Activated CD8-positive, alpha-beta memory T cell treated with anti-CD3 and anti-CD28 coated beads for 24 hours (primary cell): ENCODE data around the gene NELFB.

Source experiments
- DNase-seq: peaks from one replicate; pipeline ENCODE4 v3.0.0-alpha.2; 2020

Gene NELFB

GRCh38 chr9:137286975-137287383, 31.9 kb downstream of the NELFB start:
- DNase-seq, result no peak

- no peak for DNase-seq
Observed at GRCh38 chr9:137293094-137293481, 38.0 kb downstream of the NELFB start.

- no peak for DNase-seq
Observed at GRCh38 chr9:137293482-137294090, 38.5 kb downstream of the NELFB start.

GRCh38 chr9:137294091-137294680, 39.1 kb downstream of the NELFB start:
- peak; percentile 54 for DNase-seq

- no peak for DNase-seq
Observed at GRCh38 chr9:137294681-137295237, 39.6 kb downstream of the NELFB start.

- peak; percentile 84 for DNase-seq
Observed at GRCh38 chr9:137295238-137295811, 40.2 kb downstream of the NELFB start.

- peak; percentile 57 for DNase-seq
Observed at GRCh38 chr9:137295849-137296669, 40.9 kb downstream of the NELFB start.

- peak; percentile 53 for DNase-seq
Observed at GRCh38 chr9:137296670-137297664, 41.8 kb downstream of the NELFB start.

GRCh38 chr9:137297966-137298365, 42.8 kb downstream of the NELFB start:
- peak; percentile 55 for DNase-seq

GRCh38 chr9:137298401-137299202, 43.5 kb downstream of the NELFB start:
- DNase-seq, result no peak

GRCh38 chr9:137299203-137299565, 44.1 kb downstream of the NELFB start:
- DNase-seq, result no peak

GRCh38 chr9:137299938-137300337, 44.8 kb downstream of the NELFB start:
- no peak for DNase-seq

GRCh38 chr9:137300567-137301080, 45.5 kb downstream of the NELFB start:
- DNase-seq, result peak; percentile 62

- DNase-seq, result peak; percentile 75
Observed at GRCh38 chr9:137301081-137301947, 46.2 kb downstream of the NELFB start.

- DNase-seq, result peak; percentile 96
Observed at GRCh38 chr9:137302118-137302448, 47.0 kb downstream of the NELFB start, which contains the start of gene NRARP. Gene NRARP (minus strand): TSS chr9:137302271. CDS start chr9:137301928, 343 bp downstream.

GRCh38 chr9:137302449-137303150, 47.5 kb downstream of the NELFB start:
- no peak for DNase-seq

GRCh38 chr9:137303151-137303892, 48.2 kb downstream of the NELFB start:
- DNase-seq, result no peak

- no peak for DNase-seq
Observed at GRCh38 chr9:137303893-137304382, 48.8 kb downstream of the NELFB start.
